Activated CD8-positive, alpha-beta memory T cell treated with anti-CD3 and anti-CD28 coated beads for 4 hours (primary cell): Measurements from ENCODE around the gene BATF.

Experiments used
- DNase-seq, 2 donors: peaks; one replicate each; pipeline ENCODE4 v3.0.0-alpha.2; 2020; ENCODE audit warnings: low read depth in 2 of 2

The BATF gene

GRCh38 chr14:75559451-75560222 is 37.4 kb downstream of the BATF start:
- peak in 1 of 2 donors; percentile 13 for DNase-seq

- peak in 1 of 2 donors; percentile 12 for DNase-seq
These were observed 38.8 kb downstream of the BATF start for GRCh38 chr14:75561013-75561432.

DNA sequence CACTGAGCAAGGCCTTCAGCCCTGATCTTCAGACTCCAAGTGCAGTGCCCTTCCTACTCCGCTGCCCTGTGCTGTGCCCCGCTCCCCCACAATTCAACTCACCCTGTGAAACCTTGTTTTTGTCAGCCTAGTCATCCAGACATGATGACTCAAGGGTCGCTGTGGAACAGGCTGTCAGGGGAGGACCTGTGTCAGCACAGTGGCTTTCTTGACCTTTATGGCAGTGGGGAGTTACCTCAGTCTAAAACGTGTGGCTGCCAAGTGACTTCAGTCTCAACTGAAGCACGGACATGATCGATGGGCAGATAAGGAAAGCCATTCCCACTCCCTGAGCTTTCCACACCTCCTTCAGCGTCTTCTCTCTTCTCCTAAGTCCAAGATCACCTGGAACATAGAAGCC is 39.8 kb downstream of the BATF start:
- DNase-seq: peak in 1 of 2 donors; percentile 14

DNA sequence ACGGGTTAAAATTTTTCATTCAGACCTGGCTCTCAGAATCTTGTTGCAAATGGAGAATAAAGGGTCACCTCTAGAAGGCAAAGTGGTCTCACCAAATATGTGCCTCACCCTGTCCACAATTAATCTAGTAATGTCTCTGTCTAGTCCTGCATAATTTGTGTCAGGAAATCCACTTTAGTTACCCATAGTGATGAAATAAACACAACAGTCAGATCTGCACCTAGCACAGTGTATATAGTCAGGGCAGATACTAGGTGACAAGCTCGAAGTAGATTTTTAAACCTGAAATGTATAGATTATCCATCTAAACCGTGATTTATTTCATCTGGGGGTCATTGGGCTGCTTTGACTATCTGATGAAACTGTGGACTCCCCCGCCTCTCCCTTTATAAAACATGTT is 40.2 kb downstream of the BATF start:
- DNase-seq: no peak

GRCh38 chr14:75563931-75564330 is 41.7 kb downstream of the BATF start:
- no peak for DNase-seq

- DNase-seq: no peak
These were observed 42.8 kb downstream of the BATF start for GRCh38 chr14:75565056-75565455.

DNA sequence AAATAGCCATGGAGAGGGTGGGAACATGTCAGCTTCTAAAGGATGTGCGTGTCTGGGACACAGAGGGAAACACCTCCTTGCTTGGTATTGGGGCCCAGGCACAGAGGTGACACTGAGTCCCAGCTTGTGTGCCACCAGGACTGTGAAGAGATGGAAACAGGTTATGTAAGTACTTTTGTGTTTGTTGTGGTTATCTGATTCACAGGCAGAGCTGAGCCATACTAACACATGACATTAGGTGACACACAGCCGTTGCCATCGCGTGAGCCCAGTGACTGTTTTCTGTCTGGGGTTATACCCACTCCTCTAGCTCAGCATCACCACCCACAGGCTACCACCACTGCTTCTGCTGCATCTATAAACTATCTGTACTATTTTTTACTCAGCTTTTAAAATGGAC is 44.1 kb downstream of the BATF start:
- DNase-seq: peak; percentile 50 to 67

DNA sequence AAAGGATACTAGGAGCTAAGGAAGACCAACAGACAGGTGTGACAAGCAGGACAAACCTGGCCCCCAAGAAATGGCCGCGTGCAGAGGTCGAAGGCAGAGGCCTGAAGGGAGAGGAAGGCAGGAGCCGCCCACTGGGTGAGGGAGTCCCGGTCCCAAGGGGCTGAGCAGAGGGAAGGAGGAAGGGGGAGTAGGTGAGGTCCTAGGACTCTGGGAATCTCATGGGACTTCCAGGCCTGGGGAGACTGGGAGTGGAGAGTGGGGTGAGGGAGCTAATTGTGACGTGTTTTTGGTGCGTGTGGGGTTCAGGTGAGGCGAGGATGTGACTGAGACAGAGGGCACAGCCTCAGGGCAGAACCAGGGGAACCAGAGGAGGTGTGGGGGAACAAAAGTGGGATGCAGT is 44.5 kb downstream of the BATF start:
- no peak for DNase-seq

GRCh38 chr14:75568140-75568539 is 45.9 kb downstream of the BATF start:
- no peak for DNase-seq

- DNase-seq: no peak
These were observed 46.5 kb downstream of the BATF start for GRCh38 chr14:75568791-75569190.

DNA sequence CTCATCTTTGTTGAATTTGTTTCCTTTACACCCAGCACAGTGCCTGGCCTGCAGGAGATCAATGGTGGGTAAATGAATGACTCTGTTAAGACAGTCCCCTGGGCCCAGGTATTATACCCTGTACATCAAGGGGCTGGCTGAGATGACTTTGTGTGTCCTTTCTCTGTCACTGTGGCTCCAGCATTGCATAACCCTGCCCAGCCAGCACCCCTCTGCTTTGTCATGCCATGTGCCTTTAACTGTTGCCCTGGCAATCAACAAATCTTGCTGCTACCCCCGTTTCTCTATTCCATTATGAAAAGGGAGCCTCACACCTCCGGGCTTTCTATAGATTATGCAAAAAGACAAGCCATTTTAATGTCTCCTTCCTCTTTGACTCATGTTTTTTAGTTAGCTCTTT is 48.5 kb downstream of the BATF start:
- DNase-seq: no peak

DNA sequence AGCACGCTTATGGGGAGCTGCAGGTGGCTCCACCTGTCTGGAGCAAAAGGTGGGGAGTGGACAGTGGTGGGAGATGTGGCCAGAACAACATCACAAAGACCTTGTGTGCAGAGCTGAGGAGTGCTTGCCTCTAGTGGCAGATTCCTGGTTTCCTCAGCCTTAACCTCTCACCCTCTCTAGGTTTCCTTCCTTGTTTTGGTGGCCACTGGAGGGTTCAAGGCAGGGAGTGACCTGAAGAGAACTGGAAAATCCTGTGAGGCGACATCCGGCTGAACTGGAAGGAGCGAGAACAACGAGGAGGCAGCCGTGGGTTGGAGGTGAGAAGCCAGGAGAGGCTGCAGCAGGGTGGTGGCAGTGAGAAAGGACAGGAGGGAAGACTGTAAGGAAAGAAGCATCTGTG is 49.8 kb downstream of the BATF start:
- DNase-seq: no peak

DNA sequence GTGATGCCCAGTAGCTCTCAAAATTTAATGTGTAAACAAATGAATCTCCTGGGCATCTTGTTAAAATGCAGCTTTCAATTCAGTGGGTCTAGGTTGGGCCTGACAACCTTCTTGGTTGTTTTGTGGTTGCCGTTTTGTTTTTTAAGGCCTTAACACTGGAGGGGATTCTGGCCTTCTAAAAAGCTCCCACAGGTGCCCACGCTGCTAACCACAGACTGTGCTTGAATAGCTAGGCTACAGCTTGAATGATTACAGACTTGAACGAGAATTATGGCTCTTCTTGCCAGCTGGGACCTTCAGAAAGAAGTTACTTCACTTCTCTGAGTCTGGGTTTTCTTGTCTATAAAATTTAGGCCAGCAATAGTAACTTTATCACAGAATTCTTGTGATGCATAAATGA is 54.8 kb downstream of the BATF start:
- no peak for DNase-seq

DNA sequence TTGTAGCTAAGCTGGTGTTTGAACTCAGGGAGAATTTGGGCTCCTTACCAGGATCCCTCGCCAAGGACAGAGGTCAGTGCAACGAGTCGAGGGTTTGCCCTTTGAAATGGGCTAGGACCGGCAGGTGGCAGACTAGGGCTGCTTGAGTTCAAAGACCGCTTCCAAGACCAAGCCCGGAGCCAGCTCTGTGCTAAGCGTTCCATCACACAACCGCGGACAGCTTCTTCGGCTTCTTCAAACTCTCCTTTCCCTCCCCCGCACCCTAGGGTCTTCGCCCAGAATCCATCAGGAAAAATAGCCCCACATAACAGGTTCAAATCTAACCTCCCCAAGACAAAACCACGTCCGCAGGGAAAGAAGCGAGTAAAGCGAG is 55.4 kb downstream of the BATF start:
- peak; percentile 48 to 50 for DNase-seq

- peak; percentile 13 to 37 for DNase-seq
These were observed 56.0 kb downstream of the BATF start, which contains the start of gene FLVCR2 for GRCh38 chr14:75578102-75578785. Gene FLVCR2, plus strand, starts transcription at chr14:75578620. Its CDS starts 353 bp downstream, at chr14:75578973.

- no peak for DNase-seq
These were observed 56.6 kb downstream of the BATF start for GRCh38 chr14:75578786-75579337.

- no peak for DNase-seq
These were observed 57.1 kb downstream of the BATF start for GRCh38 chr14:75579338-75579864.

GRCh38 chr14:75579882-75580281 is 57.6 kb downstream of the BATF start:
- no peak for DNase-seq

- no peak for DNase-seq
These were observed 65.1 kb downstream of the BATF start for GRCh38 chr14:75587388-75587787.

- DNase-seq: no peak
These were observed 67.7 kb downstream of the BATF start for GRCh38 chr14:75589931-75590330.

GRCh38 chr14:75591331-75591946 is 69.2 kb downstream of the BATF start:
- no peak for DNase-seq

- no peak for DNase-seq
These were observed 69.8 kb downstream of the BATF start for GRCh38 chr14:75591987-75592575.
